ENCODE data around the gene PLCG1. TPM values are rescaled to one million over a fixed set of nuclear protein-coding genes. Genes with fewer than 3 reads are reported as not detected.

PLCG1 gene
- total and polyA plus RNA-seq, 2 donors (not counting 3 experiments of a cell fraction or from before 2014, with no cell fraction given): 164 to 224 TPM

DNA sequence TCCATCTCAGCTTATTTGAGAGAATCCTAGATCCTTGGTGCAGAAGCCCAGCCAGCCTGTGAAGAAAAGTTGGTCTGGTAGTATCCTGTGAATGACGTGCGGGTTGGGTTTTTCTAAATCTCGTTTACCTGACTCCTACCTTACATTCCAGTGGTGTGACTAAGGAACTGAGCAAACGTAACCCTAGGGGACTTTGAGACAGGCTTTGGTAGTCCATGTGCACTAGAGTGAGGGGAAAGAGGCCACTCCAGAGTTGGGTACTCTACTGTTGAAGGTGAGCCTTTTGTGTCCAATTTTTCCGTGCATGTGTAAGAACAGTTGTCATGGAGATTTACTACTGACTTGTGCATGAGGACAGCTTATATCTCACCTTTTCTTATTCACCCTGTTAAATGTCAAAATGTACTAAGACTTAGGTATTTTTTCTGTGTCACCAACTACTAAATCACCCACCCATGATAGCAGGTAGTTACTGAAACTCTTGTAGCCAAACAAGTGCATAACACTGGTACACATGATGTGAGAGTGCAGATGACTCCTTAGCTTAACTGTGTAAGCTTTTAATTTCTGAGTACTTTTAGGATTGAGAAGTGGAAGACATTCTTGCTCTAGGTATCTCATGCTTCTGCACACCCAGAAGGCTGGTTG, 26.3 kb upstream of the PLCG1 start:
- peaks cover 35 to 40% of the 10 kb centered on the region in 2 experiments for H3K36me3 ChIP-seq (ENCODE audit: control insufficient read depth in 2 of 2, extremely low read depth in 1 of 2, insufficient read depth in 2 of 2, low read length in 2 of 2)
- no peak for FAIRE-seq
- dilution Hi-C loops (cut with MboI; ENCODE audit: extremely low pct_ligation_motif_present, low sequenced_read_pairs) (no loop called here), intact Hi-C loops (cut with micrococcal nuclease) (no loop called here)
- H4K20me1 ChIP-seq (replicated peaks; ENCODE audit: control insufficient read depth, extremely low read depth, insufficient read depth, low read length): no peaks in the 10 kb centered on the region
- POLR2A ChIA-PET: no interaction called here
- TF ChIP-seq JUN (IDR thresholded peaks at IDR 0.05; ENCODE audit: borderline replicate concordance, insufficient read depth, insufficient read length, low read depth): no peak
- no peak for TF ChIP-seq POLR2A (IDR thresholded peaks at IDR 0.05; ENCODE audit: low read depth, low read length)
- no peak for TF ChIP-seq FOS (IDR thresholded peaks at IDR 0.05; ENCODE audit: borderline replicate concordance, insufficient read depth, low read length)
- TF ChIP-seq POLR2AphosphoS5 (IDR thresholded peaks at IDR 0.05; ENCODE audit: insufficient read depth, low read depth, low read length): no peak
- TF ChIP-seq, protein P1, sequence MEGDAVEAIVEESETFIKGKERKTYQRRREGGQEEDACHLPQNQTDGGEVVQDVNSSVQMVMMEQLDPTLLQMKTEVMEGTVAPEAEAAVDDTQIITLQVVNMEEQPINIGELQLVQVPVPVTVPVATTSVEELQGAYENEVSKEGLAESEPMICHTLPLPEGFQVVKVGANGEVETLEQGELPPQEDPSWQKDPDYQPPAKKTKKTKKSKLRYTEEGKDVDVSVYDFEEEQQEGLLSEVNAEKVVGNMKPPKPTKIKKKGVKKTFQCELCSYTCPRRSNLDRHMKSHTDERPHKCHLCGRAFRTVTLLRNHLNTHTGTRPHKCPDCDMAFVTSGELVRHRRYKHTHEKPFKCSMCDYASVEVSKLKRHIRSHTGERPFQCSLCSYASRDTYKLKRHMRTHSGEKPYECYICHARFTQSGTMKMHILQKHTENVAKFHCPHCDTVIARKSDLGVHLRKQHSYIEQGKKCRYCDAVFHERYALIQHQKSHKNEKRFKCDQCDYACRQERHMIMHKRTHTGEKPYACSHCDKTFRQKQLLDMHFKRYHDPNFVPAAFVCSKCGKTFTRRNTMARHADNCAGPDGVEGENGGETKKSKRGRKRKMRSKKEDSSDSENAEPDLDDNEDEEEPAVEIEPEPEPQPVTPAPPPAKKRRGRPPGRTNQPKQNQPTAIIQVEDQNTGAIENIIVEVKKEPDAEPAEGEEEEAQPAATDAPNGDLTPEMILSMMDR (IDR thresholded peaks at IDR 0.05; ENCODE audit: extremely low read depth in 1 of 2, insufficient read depth in 1 of 2, low read depth in 1 of 2, low read length in 2 of 2): no peak
- TF ChIP-seq GATA2 (IDR thresholded peaks at IDR 0.05; ENCODE audit: insufficient read depth, insufficient read length, low read depth, low read length): no peak
- H3K27me3 ChIP-seq (ENCODE audit: control insufficient read depth in 2 of 2, insufficient read depth in 2 of 2, low read length in 2 of 2): no peaks in the 10 kb centered on the region
- no peak overlapping the region for H3K4me3 ChIP-seq (replicated peaks in 1 of 3; ENCODE audit: insufficient read depth in 1 of 3, low read depth in 1 of 3, low read length in 3 of 3)
- CTCF ChIA-PET: interaction anchor here (2.7 kb wide), 1 partner anchor 120 kb away, joined by 9 read pairs; no protein-coding TSS in a partner anchor
- H3K9ac ChIP-seq (replicated peaks; ENCODE audit: extremely low read depth, insufficient read depth, low read length): no peak overlapping the region
- DNase-seq (ENCODE audit: low read depth, low spot score): no peak
- H3K79me2 ChIP-seq (ENCODE audit: control insufficient read depth, insufficient read depth, low read length): no peaks in the 10 kb centered on the region
- H3K4me1 ChIP-seq (ENCODE audit: control insufficient read depth, extremely low read depth, insufficient read depth, low read length): no peaks in the 10 kb centered on the region
- no peaks in the 10 kb centered on the region for H3K9me3 ChIP-seq (replicated peaks; ENCODE audit: control insufficient read depth, insufficient read depth, low read length)
- no peak overlapping the region for H3K27ac ChIP-seq (ENCODE audit: insufficient read depth, low read depth, low read length)
- no peak overlapping the region for H2AFZ ChIP-seq (ENCODE audit: low read depth, low read length)
- no peak overlapping the region for H3K4me2 ChIP-seq (ENCODE audit: insufficient read depth, low read length)
- H3K9me1 ChIP-seq (replicated peaks; ENCODE audit: control insufficient read depth, extremely low read depth, insufficient read depth, low read length): no peaks in the 10 kb centered on the region
- BruUV-seq (replicated peaks): no TSS peak

Measured in endothelial cell of umbilical vein (primary cell).